PC-3 (cell line): Measurements from ENCODE around the gene LRSAM1. TPM values are rescaled to one million over a fixed set of nuclear protein-coding genes. Genes with fewer than 3 reads are reported as not detected.

ENCODE experiments used
- ATAC-seq: fragments of 200-7000 bp; cut with Tn5 transposase; 2 replicates; pipeline ENCODE4 v1.9.1; 2020; ENCODE audit warnings: mild to moderate bottlenecking, moderate library complexity
- BruUV-seq: library from RNA; stranded (reverse); fragments of 400-500 nt; replicated peaks from 2 replicates; lab custom pipeline; 2021; lab: Mats Ljungman, UMichigan
- CTCF ChIA-PET: fragments of 300-600 bp; sonication (Branson Sonifier 250); formaldehyde crosslinking; loops from one replicate; lab custom pipeline; 2022; ENCODE audit warnings: antibody characterized with exemption; lab: Charles Lee
- POLR2A ChIA-PET: fragments of 300-600 bp; sonication (Branson Sonifier 250); formaldehyde crosslinking; loops from one replicate; lab custom pipeline; 2022; ENCODE audit warnings: antibody characterized with exemption; ENCODE audit not compliant: unreplicated experiment; lab: Charles Lee
- DNase-seq: peaks from one replicate; pipeline ENCODE4 v3.0.0-alpha.2; 2015
- H2AFZ ChIP-seq: fragments of 300-600 bp; sonication (generic); 2 replicates; pipeline ENCODE4 v1.6.0; 2016; ENCODE audit warnings: antibody characterized with exemption, low read length
- H3F3A ChIP-seq: fragments of 300-600 bp; sonication (generic); one replicate; pipeline ENCODE4 v1.6.0; 2017; ENCODE audit warnings: antibody characterized with exemption, low read length, control low read depth, mild to moderate bottlenecking; ENCODE audit not compliant: unreplicated experiment
- H3K27ac ChIP-seq: fragments of 300-600 bp; sonication (generic); 2 replicates; pipeline ENCODE4 v1.5.1; 2016; ENCODE audit warnings: mild to moderate bottlenecking, low read length
- H3K27me3 ChIP-seq: fragments of 300-600 bp; sonication (generic); 2 replicates; pipeline ENCODE4 v1.6.1; 2016; ENCODE audit warnings: low read length, mixed read lengths
- H3K36me3 ChIP-seq: fragments of 300-600 bp; sonication (generic); 2 replicates; pipeline ENCODE4 v1.6.1; 2016; ENCODE audit warnings: low read depth, mixed run types, low read length, mixed read lengths
- H3K4me1 ChIP-seq: fragments of 300-600 bp; sonication (generic); 2 replicates; pipeline ENCODE4 v1.5.1; 2016; ENCODE audit warnings: low read length; ENCODE audit not compliant: insufficient read depth
- H3K4me2 ChIP-seq: fragments of 300-600 bp; sonication (generic); 2 replicates; pipeline ENCODE4 v1.6.0; 2016; ENCODE audit warnings: low read length
- H3K4me3 ChIP-seq: fragments of 300-600 bp; sonication (generic); 2 replicates; pipeline ENCODE4 v1.5.1; 2016; ENCODE audit warnings: mild to moderate bottlenecking, low read length, mixed read lengths
- H3K79me2 ChIP-seq: fragments of 300-600 bp; sonication (generic); 2 replicates; pipeline ENCODE4 v1.6.1; 2017; ENCODE audit warnings: low read length, mixed read lengths
- H3K9ac ChIP-seq: fragments of 300-600 bp; sonication (generic); 2 replicates; pipeline ENCODE4 v1.6.0; 2016; ENCODE audit warnings: mild to moderate bottlenecking, low read length
- H3K9me2 ChIP-seq: fragments of 300-600 bp; sonication (generic); replicated peaks from 2 replicates; pipeline ENCODE4 v1.6.1; 2016; ENCODE audit warnings: mixed run types, low read length, mixed read lengths
- H3K9me3 ChIP-seq: fragments of 300-600 bp; sonication (generic); 2 replicates; pipeline ENCODE4 v1.6.1; 2016; ENCODE audit warnings: low read length, mixed read lengths
- H4K20me1 ChIP-seq: fragments of 300-600 bp; sonication (generic); 2 replicates; pipeline ENCODE4 v1.6.1; 2016; ENCODE audit warnings: low read length, mixed read lengths
- EZH2 ChIP-seq: fragments of 300-600 bp; sonication (generic); IDR thresholded peaks from one replicate; pipeline ENCODE4 v1.6.1; 2017; ENCODE audit warnings: antibody characterized with exemption, mild to moderate bottlenecking, low read length; ENCODE audit not compliant: unreplicated experiment
- EZH2phosphoT487 ChIP-seq: fragments of 300-600 bp; sonication (generic); IDR thresholded peaks from 2 replicates; pipeline ENCODE4 v1.6.1; 2018; ENCODE audit warnings: mild to moderate bottlenecking, antibody characterized with exemption, low read length, borderline replicate concordance
- intact Hi-C: fragments of 100-400 bp; cut with micrococcal nuclease; formaldehyde crosslinking; loops from 2 replicates; pipeline ENCODE4 v1.9.0; 2023
- total RNA-seq: library from RNA; depleted of rRNA; stranded (reverse); fragments of >200 nt; gene quantifications from 2 replicates; pipeline ENCODE4 v1.2.3, GENCODE V29; 2014
- TF ChIP-seq, protein P1 (sequence below): fragments of 300-600 bp; sonication (generic); conservative IDR thresholded peaks from 2 replicates; pipeline ENCODE4 v1.5.1; 2017; ENCODE audit warnings: antibody characterized with exemption, low read depth, mild to moderate bottlenecking, low read length

The LRSAM1 gene
- total RNA-seq, 1 experiment from 2014 or later, result 9.6 TPM

DNA sequence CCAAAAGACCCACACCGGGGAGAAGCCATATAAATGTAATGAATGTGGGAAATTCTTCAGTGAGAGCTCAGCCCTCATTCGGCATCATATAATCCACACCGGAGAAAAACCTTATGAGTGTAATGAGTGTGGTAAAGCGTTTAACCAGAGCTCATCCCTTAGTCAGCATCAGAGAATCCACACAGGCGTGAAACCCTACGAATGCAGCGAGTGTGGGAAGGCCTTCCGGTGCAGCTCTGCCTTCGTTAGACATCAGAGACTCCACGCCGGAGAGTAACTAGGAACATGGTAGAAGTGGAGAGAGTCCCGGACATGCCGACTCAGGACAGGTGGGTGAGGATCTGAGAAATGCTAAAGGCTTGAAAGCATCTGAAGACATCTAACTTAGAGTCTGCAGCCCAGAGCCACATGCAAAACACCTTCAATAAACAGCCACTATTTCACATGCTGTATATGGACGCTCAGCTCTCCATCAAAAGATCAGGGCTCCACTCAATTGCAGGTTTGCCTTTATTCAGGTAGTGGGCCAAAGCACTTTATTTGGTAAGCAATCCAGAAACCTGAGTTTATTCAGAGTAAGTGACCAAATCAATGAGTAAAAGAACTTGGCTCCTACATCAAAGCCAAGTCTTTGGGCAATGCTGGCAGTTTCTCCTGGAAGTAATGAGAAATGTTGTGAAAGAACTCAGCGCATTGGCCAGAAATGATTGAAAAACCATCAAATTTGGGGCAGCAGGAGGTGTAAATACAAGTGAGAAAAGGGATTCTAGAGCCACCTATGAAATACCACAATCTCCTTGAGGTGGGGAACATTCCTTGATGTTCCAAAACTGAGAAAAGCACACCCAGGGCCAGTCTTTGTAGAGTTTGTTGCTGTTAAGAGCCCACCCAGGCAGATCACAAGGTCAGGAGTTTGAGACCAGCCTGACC is 6.1 kb upstream of the LRSAM1 start:
- no peak for TF ChIP-seq EZH2phosphoT487
- TF ChIP-seq EZH2, result no peak
- TF ChIP-seq, protein P1, sequence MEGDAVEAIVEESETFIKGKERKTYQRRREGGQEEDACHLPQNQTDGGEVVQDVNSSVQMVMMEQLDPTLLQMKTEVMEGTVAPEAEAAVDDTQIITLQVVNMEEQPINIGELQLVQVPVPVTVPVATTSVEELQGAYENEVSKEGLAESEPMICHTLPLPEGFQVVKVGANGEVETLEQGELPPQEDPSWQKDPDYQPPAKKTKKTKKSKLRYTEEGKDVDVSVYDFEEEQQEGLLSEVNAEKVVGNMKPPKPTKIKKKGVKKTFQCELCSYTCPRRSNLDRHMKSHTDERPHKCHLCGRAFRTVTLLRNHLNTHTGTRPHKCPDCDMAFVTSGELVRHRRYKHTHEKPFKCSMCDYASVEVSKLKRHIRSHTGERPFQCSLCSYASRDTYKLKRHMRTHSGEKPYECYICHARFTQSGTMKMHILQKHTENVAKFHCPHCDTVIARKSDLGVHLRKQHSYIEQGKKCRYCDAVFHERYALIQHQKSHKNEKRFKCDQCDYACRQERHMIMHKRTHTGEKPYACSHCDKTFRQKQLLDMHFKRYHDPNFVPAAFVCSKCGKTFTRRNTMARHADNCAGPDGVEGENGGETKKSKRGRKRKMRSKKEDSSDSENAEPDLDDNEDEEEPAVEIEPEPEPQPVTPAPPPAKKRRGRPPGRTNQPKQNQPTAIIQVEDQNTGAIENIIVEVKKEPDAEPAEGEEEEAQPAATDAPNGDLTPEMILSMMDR, result no peak
- no peak overlapping the region for H3K4me3 ChIP-seq
- H3F3A ChIP-seq, result peaks cover 7% of the 10 kb centered on the region
- no peaks in the 10 kb centered on the region for H3K27me3 ChIP-seq
- intact Hi-C loops, result no loop called here
- H2AFZ ChIP-seq, result no peak overlapping the region
- H3K9me3 ChIP-seq, result no peaks in the 10 kb centered on the region
- H3K79me2 ChIP-seq, result peaks cover 27% of the 10 kb centered on the region
- peaks cover 41% of the 10 kb centered on the region for H3K36me3 ChIP-seq
- CTCF ChIA-PET, result no interaction called here
- DNase-seq (peak; percentile 24), ATAC-seq (no peak)
- POLR2A ChIA-PET, result interaction anchor here (0.6 kb wide), 1 partner anchor 166 kb away, joined by 5 read pairs; no protein-coding TSS in a partner anchor
- H3K4me2 ChIP-seq, result no peak overlapping the region
- no peak overlapping the region for H3K9ac ChIP-seq
- peaks cover 9% of the 10 kb centered on the region; the same call in 1 of the 2 replicates for H3K4me1 ChIP-seq
- peaks cover 48% of the 10 kb centered on the region for H4K20me1 ChIP-seq
- BruUV-seq, result TSS peak; percentile 7
- H3K9me2 ChIP-seq, result no peaks in the 10 kb centered on the region
- H3K27ac ChIP-seq, result no peak overlapping the region

DNA sequence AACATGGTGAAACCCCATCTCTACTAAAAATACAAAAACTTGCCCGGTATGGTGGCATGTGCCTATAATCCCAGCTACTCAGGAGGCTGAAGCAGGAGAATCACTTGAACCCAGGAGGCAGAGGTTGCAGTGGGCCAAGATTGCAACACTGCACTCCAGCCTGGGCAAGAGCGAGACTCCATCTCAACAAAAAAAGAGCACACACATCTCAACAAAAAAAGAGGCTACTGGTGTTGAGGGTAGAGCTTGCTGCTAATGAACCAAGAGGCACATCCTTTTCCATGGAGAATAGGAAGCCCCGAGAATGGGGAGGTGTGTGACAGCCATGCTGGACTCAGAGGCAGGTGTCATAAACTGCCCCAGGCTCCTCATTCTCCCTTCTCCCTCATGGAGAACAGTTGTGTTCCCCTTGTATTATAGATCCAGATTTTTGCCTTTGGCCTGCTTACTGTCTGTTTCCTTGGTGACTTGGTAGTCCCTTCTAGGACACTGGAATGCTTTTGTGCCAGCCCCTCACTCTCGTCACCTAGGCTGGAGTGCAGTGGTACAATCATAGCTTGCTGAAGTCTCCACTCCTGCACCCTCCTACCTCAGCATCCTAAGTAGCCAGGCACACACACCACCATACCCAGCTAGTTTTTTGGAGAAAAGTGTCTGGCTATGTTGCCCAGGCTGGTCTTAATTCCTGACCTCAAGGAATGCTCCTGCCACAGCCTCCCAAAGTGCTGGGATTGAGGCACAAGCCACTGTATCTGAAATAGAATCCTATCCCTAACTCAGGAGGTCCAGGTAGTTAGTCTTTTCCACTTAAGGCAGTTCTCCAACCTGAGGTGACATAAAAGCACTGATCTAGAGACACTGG is 5.2 kb upstream of the LRSAM1 start:
- Histone ChIP-seq H3K9ac (no peak overlapping the region), H4K20me1 (peaks cover 56% of the 10 kb centered on the region), H3K9me3 (no peaks in the 10 kb centered on the region), H3K27ac (no peak overlapping the region), H3K4me2 (no peak overlapping the region), H2AFZ (no peak overlapping the region), H3K36me3 (peaks cover 46% of the 10 kb centered on the region), H3K4me3 (no peak overlapping the region), H3K9me2 (no peaks in the 10 kb centered on the region), H3K4me1 (peaks cover 9% of the 10 kb centered on the region; the same call in 1 of the 2 replicates), H3F3A (peaks cover 7% of the 10 kb centered on the region), H3K27me3 (no peaks in the 10 kb centered on the region), H3K79me2 (peaks cover 36% of the 10 kb centered on the region)
- DNase-seq, result peak; percentile 13
- TF ChIP-seq, protein P1, result no peak
- TF ChIP-seq EZH2 (no peak), EZH2phosphoT487 (no peak)
- intact Hi-C loops, result no loop called here
- BruUV-seq, result no TSS peak
- no peak for ATAC-seq
- CTCF ChIA-PET, result no interaction called here
- POLR2A ChIA-PET, result no interaction called here
